ENCODE results near the gene FABP6. TPM values are rescaled to one million over a fixed set of nuclear protein-coding genes. Genes with fewer than 3 reads are reported as not detected.

The FABP6 gene
- total and polyA plus RNA-seq, 9 of the 15 experiments (the other 6 are each of a cell fraction or from before 2014, with no cell fraction given): 0.11 to 0.33 (median 0.21) TPM; not detected in 4

GRCh38 chr5:160251406-160252155 is 22.3 kb downstream of the FABP6 start:
- DNase-seq (ENCODE audit: extremely low read depth in 1 of 4, low spot score in 3 of 4) (no peak), FAIRE-seq (peak; percentile 37), ATAC-seq (peak; percentile 16; the same call in 2 of the 3 replicates)
- 16% methylated on average over 12 of the region's 14 CpGs for WGBS (ENCODE audit: insufficient coverage, low coverage, missing lambda C conversion rate)
- peaks cover 0 to 33% of the 10 kb centered on the region in 2 experiments; a peak in 2 of 5 replicates for H3K27me3 ChIP-seq (ENCODE audit: control insufficient read depth in 2 of 2, insufficient read depth in 2 of 2, low read length in 2 of 2)
- BruUV-seq (replicated peaks): no TSS peak
- peaks cover 4 to 8% of the 10 kb centered on the region in 2 experiments; a peak in 4 of 5 replicates for H3K4me1 ChIP-seq (replicated peaks in 1 of 2; ENCODE audit: control insufficient read depth in 2 of 2, insufficient read depth in 2 of 2, low read length in 2 of 2)
- POLR2A ChIA-PET: interaction anchor here (0.6 to 1.0 kb wide), 5 partner anchors 8 to 285 kb away, joined by 3 to 4 read pairs (median 3); no protein-coding TSS in a partner anchor
- no peak overlapping the region for H3K27ac ChIP-seq (ENCODE audit: extremely low read depth, low read depth, low read length)
- no peak overlapping the region for H3K9ac ChIP-seq (ENCODE audit: insufficient read depth in 1 of 2, low read depth in 2 of 2, low read length in 2 of 2)
- H2AFZ ChIP-seq (ENCODE audit: low read depth, low read length): 0 out of 2 replicates have a peak overlapping the region, but pooled peaks have one; percentile 13
- no peaks in the 10 kb centered on the region for H3K79me2 ChIP-seq (ENCODE audit: control insufficient read depth, insufficient read depth, low read length)
- intact Hi-C loops (cut with micrococcal nuclease): no loop called here
- H4K20me1 ChIP-seq (replicated peaks; ENCODE audit: control insufficient read depth, insufficient read depth, low read length): no peaks in the 10 kb centered on the region
- no peak overlapping the region for H3K4me2 ChIP-seq (ENCODE audit: insufficient read depth, low read length)
- in situ Hi-C loops (cut with MboI): no loop called here
- no peaks in the 10 kb centered on the region for H3K36me3 ChIP-seq (ENCODE audit: control insufficient read depth, insufficient read depth, low read length)
- CTCF ChIA-PET (ENCODE audit: low intra/inter-chr PET ratio): no interaction called here
- no peaks in the 10 kb centered on the region for H3K9me3 ChIP-seq (replicated peaks; ENCODE audit: control insufficient read depth, insufficient read depth, low read depth, low read length)
- no peak overlapping the region for H3K4me3 ChIP-seq
- TF ChIP-seq BRCA1 (IDR thresholded peaks at IDR 0.05) (no peak), BRCA1 (CRISPR knock-in tag; IDR thresholded peaks at IDR 0.05) (no peak), KDM1A (IDR thresholded peaks at IDR 0.05) (peak; percentile 17 to 36; a peak in 2 of 4 replicates)
- H3K9me1 ChIP-seq (ENCODE audit: control insufficient read depth, insufficient read depth, low read length): no peaks in the 10 kb centered on the region

GRCh38 chr5:160252916-160253315 is 23.6 kb downstream of the FABP6 start:
- Histone ChIP-seq H3K9me3 (replicated peaks; ENCODE audit: control insufficient read depth, insufficient read depth, low read depth, low read length) (no peaks in the 10 kb centered on the region), H4K20me1 (replicated peaks; ENCODE audit: control insufficient read depth, insufficient read depth, low read length) (no peaks in the 10 kb centered on the region), H3K79me2 (ENCODE audit: control insufficient read depth, insufficient read depth, low read length) (no peaks in the 10 kb centered on the region), H3K4me1 (replicated peaks in 1 of 2; ENCODE audit: control insufficient read depth in 2 of 2, insufficient read depth in 2 of 2, low read length in 2 of 2) (peaks cover 4 to 8% of the 10 kb centered on the region in 2 experiments; a peak in 4 of 5 replicates), H3K27me3 (ENCODE audit: control insufficient read depth in 2 of 2, insufficient read depth in 2 of 2, low read length in 2 of 2) (peaks cover 0 to 24% of the 10 kb centered on the region in 2 experiments; a peak in 2 of 5 replicates), H3K36me3 (ENCODE audit: control insufficient read depth, insufficient read depth, low read length) (no peaks in the 10 kb centered on the region), H3K4me3 (no peak overlapping the region), H3K4me2 (ENCODE audit: insufficient read depth, low read length) (no peak overlapping the region), H3K9ac (ENCODE audit: insufficient read depth in 1 of 2, low read depth in 2 of 2, low read length in 2 of 2) (no peak overlapping the region), H3K9me1 (ENCODE audit: control insufficient read depth, insufficient read depth, low read length) (no peaks in the 10 kb centered on the region), H2AFZ (ENCODE audit: low read depth, low read length) (peak overlapping the region; percentile 7), H3K27ac (ENCODE audit: extremely low read depth, low read depth, low read length) (no peak overlapping the region)
- no peak; the same call in 2 of the 3 replicates for ATAC-seq
- intact Hi-C loops (cut with micrococcal nuclease) (no loop called here), in situ Hi-C loops (cut with MboI) (no loop called here)
- FAIRE-seq: no peak
- CTCF ChIA-PET (ENCODE audit: low intra/inter-chr PET ratio): no interaction called here
- POLR2A ChIA-PET: interaction anchor here (1.0 kb wide), 1 partner anchor 8 kb away, joined by 3 read pairs; no protein-coding TSS in a partner anchor
- DNase-seq (ENCODE audit: extremely low read depth in 1 of 4, low spot score in 3 of 4): no peak
- WGBS (ENCODE audit: insufficient coverage, low coverage, missing lambda C conversion rate): 36% methylated on average over 9 of the region's 9 CpGs
- BruUV-seq (replicated peaks): no TSS peak
- TF ChIP-seq PTTG1 (tag; IDR thresholded peaks at IDR 0.05; ENCODE audit: low read depth) (no peak), NFXL1 (CRISPR knock-in tag; IDR thresholded peaks at IDR 0.05) (no peak), MEIS2 (IDR thresholded peaks at IDR 0.05; ENCODE audit: partially characterized antibody) (no peak), ZNF184 (CRISPR knock-in tag; IDR thresholded peaks at IDR 0.05) (no peak), TRIM28 (IDR thresholded peaks at IDR 0.05) (no peak), NONO (IDR thresholded peaks at IDR 0.05; ENCODE audit: low read depth in 2 of 2, low read length in 1 of 2) (no peak), TCF7L2 (IDR thresholded peaks at IDR 0.05; ENCODE audit: low read depth, low read length) (no peak), CEBPZ (IDR thresholded peaks at IDR 0.05; ENCODE audit: borderline replicate concordance, low read depth, low read length) (no peak)

Measured in K562 (cell line).